B cell (primary cell): ENCODE measurements around the gene CSNK1G1.

Experiments used
- EZH2 ChIP-seq: IDR thresholded peaks from 2 replicates; pipeline ENCODE4 v1.6.1; 2012; ENCODE audit warnings: borderline replicate concordance, low read depth, mild to moderate bottlenecking, moderate library complexity, low read length; ENCODE audit not compliant: insufficient read depth, poor library complexity, severe bottlenecking
- TF ChIP-seq, protein P1 (sequence below): fragments of 200-600 bp; IDR thresholded peaks from one replicate; pipeline ENCODE4 v1.8.0; 2022; ENCODE audit warnings: antibody characterized with exemption, mild to moderate bottlenecking

DNA sequence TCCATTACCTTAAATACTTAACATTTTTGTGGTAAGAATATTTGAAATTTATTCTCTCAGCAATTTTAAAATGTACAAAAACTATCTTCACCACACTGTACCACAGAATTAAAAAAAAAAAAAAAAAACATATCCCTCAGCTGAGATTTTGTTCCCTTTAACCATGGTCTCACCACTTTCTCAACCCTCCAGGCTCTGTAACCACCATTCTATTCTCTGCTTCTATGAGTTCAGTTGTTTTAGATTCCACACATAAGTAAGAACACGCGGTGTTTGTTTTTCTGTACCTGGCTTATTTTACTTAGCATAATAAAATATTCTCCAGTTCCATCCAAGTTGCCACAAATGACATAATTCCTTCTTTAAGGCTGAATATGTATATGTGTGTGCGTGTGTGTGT lies 41.5 kb downstream of the CSNK1G1 start:
- TF ChIP-seq EZH2, result no peak
- TF ChIP-seq, protein P1, sequence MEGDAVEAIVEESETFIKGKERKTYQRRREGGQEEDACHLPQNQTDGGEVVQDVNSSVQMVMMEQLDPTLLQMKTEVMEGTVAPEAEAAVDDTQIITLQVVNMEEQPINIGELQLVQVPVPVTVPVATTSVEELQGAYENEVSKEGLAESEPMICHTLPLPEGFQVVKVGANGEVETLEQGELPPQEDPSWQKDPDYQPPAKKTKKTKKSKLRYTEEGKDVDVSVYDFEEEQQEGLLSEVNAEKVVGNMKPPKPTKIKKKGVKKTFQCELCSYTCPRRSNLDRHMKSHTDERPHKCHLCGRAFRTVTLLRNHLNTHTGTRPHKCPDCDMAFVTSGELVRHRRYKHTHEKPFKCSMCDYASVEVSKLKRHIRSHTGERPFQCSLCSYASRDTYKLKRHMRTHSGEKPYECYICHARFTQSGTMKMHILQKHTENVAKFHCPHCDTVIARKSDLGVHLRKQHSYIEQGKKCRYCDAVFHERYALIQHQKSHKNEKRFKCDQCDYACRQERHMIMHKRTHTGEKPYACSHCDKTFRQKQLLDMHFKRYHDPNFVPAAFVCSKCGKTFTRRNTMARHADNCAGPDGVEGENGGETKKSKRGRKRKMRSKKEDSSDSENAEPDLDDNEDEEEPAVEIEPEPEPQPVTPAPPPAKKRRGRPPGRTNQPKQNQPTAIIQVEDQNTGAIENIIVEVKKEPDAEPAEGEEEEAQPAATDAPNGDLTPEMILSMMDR, result no peak
